Measurements from ENCODE around the gene PTPRCAP.

The PTPRCAP gene

GRCh38 chr11:67420646-67421429, 16.6 kb downstream of the PTPRCAP start:
- peak; percentile 86 to 95 for DNase-seq (ENCODE audit: low read depth in 1 of 2, low spot score in 1 of 2)
- TF ChIP-seq REST (IDR thresholded peaks at IDR 0.05; ENCODE audit: insufficient replicate concordance, low read depth), result no peak
- no peak for TF ChIP-seq GABPA (IDR thresholded peaks at IDR 0.05; ENCODE audit: low read depth)
- no peak for TF ChIP-seq SPI1 (IDR thresholded peaks at IDR 0.05; ENCODE audit: borderline replicate concordance, low read depth)
- TF ChIP-seq CTCF (IDR thresholded peaks at IDR 0.05; ENCODE audit: insufficient read depth, low read length), result no peak
- no peak; the same call in 1 of the 2 replicates for TF ChIP-seq POLR2AphosphoS5 (IDR thresholded peaks at IDR 0.05; ENCODE audit: low read depth)
- Histone ChIP-seq H3K27ac (replicated peaks) (no peak overlapping the region), H3K4me3 (replicated peaks; ENCODE audit: insufficient read depth, low read length) (peak overlapping the region; percentile 35), H3K27me3 (ENCODE audit: insufficient read depth, poor library complexity, severe bottlenecking) (no peaks in the 10 kb centered on the region)

GRCh38 chr11:67420147-67420645, 17.3 kb downstream of the PTPRCAP start:
- TF ChIP-seq SPI1 (IDR thresholded peaks at IDR 0.05; ENCODE audit: borderline replicate concordance, low read depth), result no peak
- TF ChIP-seq GABPA (IDR thresholded peaks at IDR 0.05; ENCODE audit: low read depth), result no peak
- no peak for TF ChIP-seq CTCF (IDR thresholded peaks at IDR 0.05; ENCODE audit: insufficient read depth, low read length)
- no peak for TF ChIP-seq POLR2AphosphoS5 (IDR thresholded peaks at IDR 0.05; ENCODE audit: low read depth)
- TF ChIP-seq REST (IDR thresholded peaks at IDR 0.05; ENCODE audit: insufficient replicate concordance, low read depth), result no peak
- H3K27me3 ChIP-seq (ENCODE audit: insufficient read depth, poor library complexity, severe bottlenecking), result no peaks in the 10 kb centered on the region
- H3K27ac ChIP-seq (replicated peaks), result no peak overlapping the region
- peak overlapping the region; percentile 27 for H3K4me3 ChIP-seq (replicated peaks; ENCODE audit: insufficient read depth, low read length)
- no peak for DNase-seq (ENCODE audit: low read depth in 1 of 2, low spot score in 1 of 2)

- DNase-seq (ENCODE audit: low read depth in 1 of 2, low spot score in 1 of 2), result no peak
- Histone ChIP-seq H3K4me3 (replicated peaks; ENCODE audit: insufficient read depth, low read length) (no peak overlapping the region), H3K27me3 (ENCODE audit: insufficient read depth, poor library complexity, severe bottlenecking) (no peaks in the 10 kb centered on the region), H3K27ac (replicated peaks) (no peak overlapping the region)
- TF ChIP-seq CTCF (IDR thresholded peaks at IDR 0.05; ENCODE audit: insufficient read depth, low read length) (no peak), REST (IDR thresholded peaks at IDR 0.05; ENCODE audit: insufficient replicate concordance, low read depth) (no peak), GABPA (IDR thresholded peaks at IDR 0.05; ENCODE audit: low read depth) (no peak), POLR2AphosphoS5 (IDR thresholded peaks at IDR 0.05; ENCODE audit: low read depth) (no peak), SPI1 (IDR thresholded peaks at IDR 0.05; ENCODE audit: borderline replicate concordance, low read depth) (no peak)
Observed at GRCh38 chr11:67419325-67420049, 18.0 kb downstream of the PTPRCAP start.

Data from HL-60 (cell line).